ENCODE measurements around the gene OPN1LW. TPM values are rescaled to one million over a fixed set of nuclear protein-coding genes. Genes with fewer than 3 reads are reported as not detected.
A peak's percentile ranks its signal among the peaks of the same experiment; 100 is the strongest.

Gene OPN1LW
- total and polyA plus RNA-seq, 12 donors: not detected

GRCh38 chrX:154120567-154120966 is 23.5 kb upstream of the OPN1LW start:
- ATAC-seq: no peak
- no peaks in the 10 kb centered on the region for H3K36me3 ChIP-seq
- peaks cover 0 to 26% (median 7%) of the 10 kb centered on the region in 9 donors for H3K4me1 ChIP-seq
- no peaks in the 10 kb centered on the region for H3K9me3 ChIP-seq
- no peak for TF ChIP-seq CTCF (IDR thresholded peaks at IDR 0.05)
- intact Hi-C loops (cut with DNase I): no loop called here
- peaks cover 0 to 21% (median 0%) of the 10 kb centered on the region in 7 donors for H3K27me3 ChIP-seq
- H3K27ac ChIP-seq: no peak overlapping the region
- DNase-seq: no peak
- H3K4me3 ChIP-seq: no peak overlapping the region
- WGBS, 2 donors: 98 to 100% methylated on average over 3 of the region's 3 CpGs

- DNase-seq (no peak), ATAC-seq (peak in 1 of 8 donors; percentile 32)
- WGBS, 2 donors: 76 to 93% methylated on average over 4 of the region's 4 CpGs
- Histone ChIP-seq H3K4me3 (no peak overlapping the region), H3K4me1 (peaks cover 0 to 26% (median 7%) of the 10 kb centered on the region in 9 donors), H3K9me3 (no peaks in the 10 kb centered on the region), H3K27me3 (peaks cover 0 to 26% (median 0%) of the 10 kb centered on the region in 7 donors), H3K27ac (peak overlapping the region in 5 of 10 donors; percentile 7 to 53 (median 52)), H3K36me3 (no peaks in the 10 kb centered on the region)
- TF ChIP-seq CTCF (IDR thresholded peaks at IDR 0.05): no peak
- intact Hi-C loops (cut with DNase I): no loop called here
Observed at GRCh38 chrX:154121207-154121606, 22.8 kb upstream of the OPN1LW start.

- Histone ChIP-seq H3K27ac (peak overlapping the region in 5 of 10 donors; percentile 7 to 53 (median 52)), H3K36me3 (no peaks in the 10 kb centered on the region)
- WGBS, 2 donors: 53 to 67% methylated on average over 11 of the region's 11 CpGs
Observed at GRCh38 chrX:154121961-154122360, 22.1 kb upstream of the OPN1LW start.

More at GRCh38 chrX:154121961-154122360, 22.1 kb upstream of the OPN1LW start:
- Histone ChIP-seq H3K27me3 (peaks cover 0 to 27% (median 0%) of the 10 kb centered on the region in 7 donors), H3K4me1 (peaks cover 0 to 26% (median 7%) of the 10 kb centered on the region in 9 donors), H3K4me3 (no peak overlapping the region), H3K9me3 (no peaks in the 10 kb centered on the region)
- TF ChIP-seq CTCF (IDR thresholded peaks at IDR 0.05): no peak
- DNase-seq: no peak
- ATAC-seq: peak in 4 of 8 donors; percentile 30 to 48 (median 46)
- intact Hi-C loops (cut with DNase I): no loop called here
